GM21381 (cell line): ENCODE results near the gene PODXL2.
"Not testable (repeated sequence)": the region's sequence is repeated elsewhere in the genome, so short reads cannot be mapped to it uniquely, and the experiment has no call there.

ENCODE experiments used
- ATAC-seq: cut with Tn5 transposase; IDR thresholded peaks from one replicate; pipeline ENCODE4 v1.9.1; 2021; ENCODE audit warnings: mild to moderate bottlenecking, moderate library complexity; ENCODE audit not compliant: unreplicated experiment

Gene PODXL2

GRCh38 chr3:127688416-127689265, 59.7 kb downstream of the PODXL2 start:
- ATAC-seq, result no peak

- ATAC-seq, result no peak
These were observed 60.4 kb downstream of the PODXL2 start for GRCh38 chr3:127689266-127689860.

GRCh38 chr3:127690106-127690505, 61.1 kb downstream of the PODXL2 start:
- ATAC-seq, result no peak

GRCh38 chr3:127690823-127691452, 62.0 kb downstream of the PODXL2 start:
- ATAC-seq, result no peak

GRCh38 chr3:127691489-127691888, 62.5 kb downstream of the PODXL2 start:
- no peak for ATAC-seq

- no peak for ATAC-seq
These were observed 63.0 kb downstream of the PODXL2 start for GRCh38 chr3:127691974-127692373.

- ATAC-seq, result no peak
These were observed 63.7 kb downstream of the PODXL2 start for GRCh38 chr3:127692501-127693335.

GRCh38 chr3:127693336-127693843, 64.4 kb downstream of the PODXL2 start:
- ATAC-seq, result no peak

- no peak for ATAC-seq
These were observed 65.7 kb downstream of the PODXL2 start for GRCh38 chr3:127694467-127695215.

GRCh38 chr3:127697551-127698240, 68.7 kb downstream of the PODXL2 start:
- ATAC-seq, result peak; percentile 63

GRCh38 chr3:127698286-127698685, 69.3 kb downstream of the PODXL2 start:
- ATAC-seq, result no peak

GRCh38 chr3:127698691-127699415, 69.9 kb downstream of the PODXL2 start:
- no peak for ATAC-seq

- ATAC-seq, result no peak
These were observed 70.7 kb downstream of the PODXL2 start for GRCh38 chr3:127699416-127700300.

- no peak for ATAC-seq
These were observed 71.4 kb downstream of the PODXL2 start for GRCh38 chr3:127700406-127700805.

- no peak for ATAC-seq
These were observed 72.4 kb downstream of the PODXL2 start for GRCh38 chr3:127701280-127701911.

GRCh38 chr3:127702151-127702578, 73.2 kb downstream of the PODXL2 start:
- ATAC-seq, result no peak

- ATAC-seq, result not testable (repeated sequence)
These were observed 75.9 kb downstream of the PODXL2 start for GRCh38 chr3:127704840-127705239.
